Hypothalamus (tissue), 51 donors: ENCODE results near the gene MIP.
"Not testable (repeated sequence)": the region's sequence is repeated elsewhere in the genome, so short reads cannot be mapped to it uniquely, and the experiment has no call there.

Experiments
- DNase-seq, 51 donors: peaks; one replicate each; lab custom pipeline; 2025; lab: John Stamatoyannopoulos, UW

Gene MIP

GRCh38 chr12:56454557-56454956 is at the start of gene MIP:
Gene MIP (minus strand): TSS chr12:56454657. CDS start chr12:56454613, 44 bp downstream.
- no peak for DNase-seq

GRCh38 chr12:56499879-56500278 is 45.4 kb upstream of the MIP start:
- DNase-seq: not testable (repeated sequence)

- DNase-seq: not testable (repeated sequence)
Observed at GRCh38 chr12:56499452-56499851, 45.0 kb upstream of the MIP start.

GRCh38 chr12:56498126-56498902 is 43.9 kb upstream of the MIP start:
- DNase-seq: not testable (repeated sequence)

GRCh38 chr12:56496704-56497103 is 42.2 kb upstream of the MIP start:
- DNase-seq: peak in 29 of 51 donors; percentile 1 to 72 (median 30)

- not testable (repeated sequence) for DNase-seq
Observed at GRCh38 chr12:56494481-56494880, 40.0 kb upstream of the MIP start.

- not testable (repeated sequence) for DNase-seq
Observed at GRCh38 chr12:56494106-56494415, 39.6 kb upstream of the MIP start.

- not testable (repeated sequence) for DNase-seq
Observed at GRCh38 chr12:56493409-56494105, 39.1 kb upstream of the MIP start.

GRCh38 chr12:56490360-56490759 is 35.9 kb upstream of the MIP start:
- no peak for DNase-seq

- DNase-seq: peak in 48 of 51 donors; percentile 10 to 90 (median 57)
Observed at GRCh38 chr12:56488041-56488955, 33.8 kb upstream of the MIP start, which contains the start of gene GLS2. Gene GLS2 (minus strand): TSS chr12:56488161. CDS start chr12:56488118, 43 bp downstream.

GRCh38 chr12:56487448-56488040 is 33.1 kb upstream of the MIP start:
- peak in 22 of 51 donors; percentile 0 to 65 (median 29) for DNase-seq

- DNase-seq: no peak
Observed at GRCh38 chr12:56486694-56487093, 32.2 kb upstream of the MIP start.

- no peak for DNase-seq
Observed at GRCh38 chr12:56484566-56484965, 30.1 kb upstream of the MIP start.

- no peak for DNase-seq
Observed at GRCh38 chr12:56479625-56480024, 25.2 kb upstream of the MIP start.

GRCh38 chr12:56477521-56478225 is 23.2 kb upstream of the MIP start:
- no peak for DNase-seq

GRCh38 chr12:56476972-56477432 is 22.5 kb upstream of the MIP start:
- no peak for DNase-seq

- no peak for DNase-seq
Observed at GRCh38 chr12:56476143-56476542, 21.7 kb upstream of the MIP start.

- DNase-seq: no peak
Observed at GRCh38 chr12:56474389-56474788, 19.9 kb upstream of the MIP start.
